ENCODE measurements around the gene TBC1D20.
A peak's percentile ranks its signal among the peaks of the same experiment; 100 is the strongest.
"Not testable (repeated sequence)": the region's sequence is repeated elsewhere in the genome, so short reads cannot be mapped to it uniquely, and the experiment has no call there.

TBC1D20 gene

GRCh38 chr20:462199-462991 lies at the start of gene TBC1D20:
Gene TBC1D20, minus strand, starts transcription at chr20:462533. Its CDS starts 128 bp downstream, at chr20:462405.
- DNase-seq = peak; percentile 89

DNA sequence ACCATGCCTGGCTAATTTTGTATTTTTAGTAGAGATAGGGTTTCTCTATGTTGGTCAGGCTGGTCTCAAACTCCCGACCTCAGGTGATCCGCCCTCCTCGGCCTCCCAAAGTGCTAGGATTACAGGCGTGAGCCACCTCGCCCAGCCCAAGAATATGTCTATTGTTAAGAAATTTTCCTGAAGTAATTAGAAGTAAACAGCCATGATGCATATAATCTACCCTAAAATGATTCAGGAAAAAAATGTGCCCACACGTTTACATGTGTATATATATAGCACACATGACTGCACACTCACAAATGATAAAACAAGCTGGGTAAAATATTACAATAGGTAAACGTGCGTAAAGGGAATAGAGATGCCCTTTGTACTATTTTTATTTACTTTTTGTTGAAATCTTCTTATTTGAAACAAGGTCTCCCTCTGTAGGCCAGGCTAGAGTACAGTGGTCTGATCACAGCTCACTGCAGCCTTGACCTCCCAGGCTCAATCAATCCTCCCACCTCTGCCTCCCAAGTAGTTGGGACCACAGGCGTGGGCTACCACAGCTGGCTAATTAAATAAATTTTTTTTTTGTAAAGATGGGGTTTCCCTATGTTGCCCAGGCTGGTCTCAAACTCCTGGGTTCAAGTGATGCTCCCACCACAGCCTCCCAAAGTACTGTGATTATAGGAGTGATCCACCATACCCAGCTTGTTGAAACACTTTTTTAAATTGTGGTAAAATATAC lies 48.2 kb upstream of the TBC1D20 start:
- not testable (repeated sequence) for DNase-seq

DNA sequence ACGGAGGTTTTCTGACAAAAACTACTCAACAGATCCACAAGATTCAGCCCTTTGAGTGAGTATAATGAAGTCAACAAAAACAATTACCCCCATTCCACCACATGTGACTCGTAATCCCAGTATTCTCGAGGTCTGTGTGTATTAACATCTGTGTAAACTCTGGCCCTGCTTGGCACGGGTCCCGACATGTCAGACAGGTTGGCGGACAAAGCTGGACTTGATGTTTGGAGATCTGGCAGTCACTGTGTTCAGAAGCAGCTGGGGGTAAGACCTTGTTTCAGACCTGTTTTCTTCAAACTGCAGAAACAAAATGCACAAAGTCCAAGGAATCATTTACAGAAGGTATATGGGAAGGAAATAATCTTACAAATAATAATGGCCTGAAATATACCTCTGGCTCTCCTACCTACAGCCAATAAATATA lies 46.0 kb upstream of the TBC1D20 start:
- DNase-seq = not testable (repeated sequence)

DNA sequence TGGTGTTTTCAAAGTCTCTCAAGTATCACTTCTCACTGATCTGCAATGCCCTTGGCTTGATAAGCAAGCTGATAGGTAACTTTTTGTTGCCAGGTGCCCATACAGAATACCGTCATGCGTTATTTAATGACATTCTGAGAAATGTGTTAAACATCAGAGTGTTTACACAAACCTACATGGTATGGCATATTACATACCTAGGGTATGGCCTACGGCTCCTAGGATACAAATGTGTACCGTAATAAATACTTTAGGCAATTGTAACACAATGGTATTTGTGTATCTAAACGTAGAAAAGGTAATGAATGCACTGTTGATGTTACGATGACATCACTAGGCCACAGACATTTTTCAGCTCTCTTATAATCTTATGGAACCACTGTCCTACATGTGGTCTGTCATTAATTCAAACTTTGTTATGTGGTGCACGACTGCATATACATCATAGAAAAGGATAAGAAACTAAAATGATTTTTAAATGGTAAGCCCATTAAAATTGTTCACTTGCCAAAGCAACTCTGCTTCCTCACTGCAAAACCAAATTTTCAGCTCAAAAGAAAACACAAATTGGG lies 45.5 kb upstream of the TBC1D20 start:
- DNase-seq = no peak

DNA sequence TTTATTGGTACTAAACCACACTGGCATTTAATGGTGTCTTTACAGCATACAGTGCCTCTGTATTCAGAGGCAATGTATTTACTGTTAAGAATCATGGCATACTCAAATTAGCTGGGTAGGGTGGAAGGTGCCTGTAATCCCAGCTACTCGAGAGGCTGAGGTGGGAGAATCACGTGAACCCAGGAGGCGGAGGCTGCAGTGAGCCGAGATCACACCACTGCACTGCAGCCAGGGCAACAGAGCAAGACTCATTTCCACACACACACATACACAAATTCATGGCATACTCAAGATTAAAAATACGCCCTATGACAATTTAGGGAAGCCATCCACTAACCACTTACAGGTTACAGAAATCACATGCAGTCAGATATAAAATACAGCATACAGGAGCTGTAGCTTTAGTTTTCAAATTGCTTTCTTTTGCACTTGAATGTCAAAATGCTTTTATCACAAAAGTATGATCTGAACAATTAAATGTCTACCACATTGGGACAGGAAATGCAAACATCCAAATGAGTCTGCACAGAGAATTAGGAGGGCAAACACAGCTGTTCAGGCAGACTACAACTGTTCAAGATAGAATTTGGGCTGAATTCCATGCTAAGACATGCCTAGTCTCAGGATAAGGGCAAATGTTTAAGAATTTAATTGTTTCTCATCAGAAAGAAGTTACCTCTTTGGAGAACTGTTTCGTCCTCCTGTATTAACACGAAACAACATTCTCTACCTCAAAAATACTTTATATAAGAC lies 44.8 kb upstream of the TBC1D20 start:
- DNase-seq = no peak

- DNase-seq = no peak
Observed at GRCh38 chr20:504632-505075, 42.3 kb upstream of the TBC1D20 start.

- DNase-seq = no peak
Observed at GRCh38 chr20:503048-503737, 40.9 kb upstream of the TBC1D20 start.

DNA sequence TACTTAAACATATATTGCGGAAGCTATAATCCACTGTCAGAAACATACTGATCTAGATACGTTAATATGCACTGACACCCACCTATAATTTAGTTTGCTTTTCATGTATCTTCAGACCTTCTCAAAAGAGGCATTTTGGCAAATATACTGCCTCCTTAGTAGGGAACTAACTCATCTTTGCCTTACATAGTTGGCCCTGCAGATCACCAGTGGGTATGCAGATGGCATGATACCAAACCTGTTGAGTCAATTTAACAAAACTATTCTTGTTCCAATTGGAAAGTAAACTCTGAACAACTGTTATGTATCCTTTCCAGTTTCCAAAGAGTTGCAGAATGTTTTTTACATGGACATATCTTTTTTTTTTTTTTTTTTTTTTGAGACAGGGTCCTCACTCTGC lies 35.6 kb upstream of the TBC1D20 start:
- DNase-seq = no peak

DNA sequence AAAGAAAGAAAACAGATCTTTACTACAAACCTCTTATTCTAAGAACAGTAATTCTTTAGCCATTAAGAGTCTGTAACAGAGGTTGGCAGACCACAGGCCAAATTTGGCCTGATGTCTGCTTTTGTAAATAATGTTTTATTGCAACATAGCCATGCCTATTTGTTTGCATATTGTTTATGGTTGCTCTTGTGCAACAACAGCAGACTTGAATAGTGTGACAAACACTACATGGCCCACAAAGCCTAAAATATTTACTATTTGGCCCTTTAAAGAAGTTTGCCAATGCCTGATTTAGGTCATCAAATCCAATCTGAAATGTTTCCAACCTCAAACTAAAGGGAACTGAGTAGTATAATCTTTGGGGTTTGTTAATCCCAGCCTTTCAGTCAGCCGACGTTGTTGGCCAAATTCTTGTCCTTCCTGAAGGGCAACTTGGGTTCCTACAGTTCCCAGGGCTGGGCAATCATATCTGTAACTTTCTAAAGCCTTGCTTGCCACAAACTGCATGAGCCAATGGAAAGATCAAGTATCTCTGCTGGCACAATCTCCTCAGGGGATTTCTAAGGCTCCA lies 33.9 kb upstream of the TBC1D20 start:
- no peak for DNase-seq

DNA sequence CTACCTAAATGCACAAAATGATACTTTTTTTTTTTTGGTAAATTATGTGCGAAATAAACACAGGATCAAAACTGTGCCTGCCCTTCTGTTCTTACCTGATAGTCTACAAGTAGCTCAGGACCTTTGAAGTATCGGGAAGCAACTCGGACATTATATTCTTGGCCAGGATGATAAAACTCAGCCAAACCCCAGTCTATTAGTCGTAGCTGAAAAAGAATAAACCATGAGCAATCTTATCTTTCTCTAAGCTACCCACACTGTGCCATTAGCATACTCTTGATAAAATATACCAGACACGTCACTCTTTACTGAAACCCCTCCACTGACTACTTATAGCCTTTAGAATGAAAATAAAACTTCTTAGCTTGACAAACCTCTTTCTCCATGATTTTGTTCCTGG lies 29.8 kb upstream of the TBC1D20 start:
- DNase-seq = no peak

- DNase-seq = no peak
Observed at GRCh38 chr20:487655-488054, 25.3 kb upstream of the TBC1D20 start.

DNA sequence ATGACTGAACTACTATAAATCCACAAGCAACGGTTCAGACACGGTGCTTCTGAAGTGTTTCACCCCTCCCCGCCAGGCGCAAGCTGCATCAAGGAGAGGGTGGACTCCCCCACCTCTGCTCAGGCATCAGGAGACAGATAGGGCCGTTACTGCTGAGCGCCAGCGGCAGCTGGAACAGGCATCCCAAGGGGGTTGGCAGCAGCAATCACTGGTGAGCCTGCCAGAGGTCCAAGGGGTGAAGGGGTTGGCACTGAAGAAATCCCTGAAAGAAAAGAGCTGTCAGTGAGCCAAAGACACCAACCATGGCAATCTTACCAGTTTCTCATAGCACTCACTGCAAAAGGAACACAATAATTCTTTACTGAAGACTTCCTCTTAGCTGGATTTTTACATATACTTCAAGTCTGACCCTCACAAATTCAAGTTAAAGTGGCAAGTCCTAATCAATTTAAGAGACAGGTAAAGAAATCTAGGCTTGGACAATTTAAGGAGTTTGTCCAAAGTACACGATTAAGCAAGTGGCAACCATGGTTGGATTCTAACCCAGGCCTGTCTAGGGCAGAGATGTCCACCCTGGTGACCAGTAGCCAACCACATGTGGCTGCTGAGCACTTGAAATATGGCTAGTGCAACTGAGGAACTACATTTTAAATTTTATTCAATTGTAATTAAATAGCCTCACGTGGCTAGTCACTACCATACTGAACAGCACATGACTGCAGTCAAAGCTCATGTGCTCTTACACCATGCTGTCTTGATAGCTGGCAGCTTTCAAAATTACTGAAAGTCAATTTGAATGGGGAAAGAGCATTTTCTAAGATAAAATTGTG lies 21.7 kb upstream of the TBC1D20 start:
- no peak for DNase-seq

- no peak for DNase-seq
Observed at GRCh38 chr20:481167-481566, 18.8 kb upstream of the TBC1D20 start.

DNA sequence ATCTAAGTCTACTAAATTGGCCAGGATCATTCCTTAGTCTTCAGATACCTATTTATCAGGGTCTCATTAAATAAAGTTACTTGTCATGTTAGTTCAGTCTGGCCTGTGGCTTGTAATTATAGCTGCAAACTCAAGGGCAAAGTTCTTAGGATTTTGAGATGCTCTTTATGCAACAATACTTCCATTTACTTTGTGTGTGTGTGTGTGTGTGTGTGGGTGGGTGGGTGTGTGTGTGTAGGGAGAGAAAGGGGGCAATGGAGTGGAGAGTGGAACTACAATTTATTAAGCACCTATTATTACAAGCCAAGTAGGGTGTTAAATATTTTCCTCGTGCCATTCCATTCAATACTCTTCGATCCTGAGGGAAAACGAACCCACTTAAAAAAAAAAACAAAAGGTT lies 17.7 kb upstream of the TBC1D20 start:
- DNase-seq = no peak

DNA sequence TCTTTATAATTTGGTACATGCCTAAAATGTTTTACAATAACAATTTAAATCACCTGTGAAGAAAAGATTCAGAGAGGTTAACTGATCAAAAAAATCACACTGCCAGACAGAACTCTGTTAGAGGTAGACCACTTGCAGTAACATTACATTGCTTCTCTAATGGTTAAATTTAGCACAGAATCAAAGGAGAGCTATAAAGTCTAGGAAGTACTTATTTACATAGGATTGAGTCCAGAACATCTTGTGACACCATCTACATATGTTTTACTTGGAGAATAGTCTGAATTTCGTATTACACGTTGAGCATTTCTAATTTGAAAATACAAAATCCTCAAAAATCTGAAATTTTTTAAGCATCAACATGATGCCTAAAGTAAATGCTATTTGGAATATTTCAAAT lies 17.2 kb upstream of the TBC1D20 start:
- DNase-seq = no peak

GRCh38 chr20:478949-479429 lies 16.7 kb upstream of the TBC1D20 start:
- no peak for DNase-seq

- DNase-seq = no peak
Observed at GRCh38 chr20:478010-478948, 15.9 kb upstream of the TBC1D20 start.

DNA sequence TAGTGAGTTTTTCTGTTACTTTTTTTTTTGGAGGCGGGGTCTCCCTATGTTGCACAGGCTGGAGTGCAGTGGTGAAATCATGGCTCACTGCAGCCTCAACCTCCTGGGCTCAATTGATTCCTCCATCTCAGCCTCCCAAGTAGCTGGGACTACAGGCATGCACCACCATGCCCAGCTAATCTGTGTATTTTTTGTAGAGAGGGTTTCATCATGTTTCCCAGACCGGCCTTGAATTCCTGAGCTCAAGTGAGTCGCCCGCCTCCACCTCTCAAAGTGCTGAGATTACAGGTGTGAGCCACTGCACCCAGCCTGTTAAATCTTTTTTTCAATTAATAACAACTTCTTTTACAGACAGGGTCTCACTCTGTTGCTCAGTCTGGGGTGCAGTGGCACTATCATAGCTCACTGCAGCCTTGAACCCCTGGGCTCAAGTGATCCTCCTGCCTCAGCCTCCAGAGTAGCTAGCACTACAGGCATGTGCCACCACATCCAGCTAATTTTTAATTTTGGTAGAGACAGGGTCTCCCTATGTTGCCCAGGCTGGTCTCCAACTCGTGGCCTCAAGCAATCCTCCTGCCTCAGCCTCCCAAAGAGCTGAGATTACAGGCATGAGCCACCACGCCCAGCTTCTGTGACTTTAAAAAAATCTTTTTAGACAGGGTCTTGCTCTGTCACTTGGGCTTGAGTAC lies 14.4 kb upstream of the TBC1D20 start:
- DNase-seq = not testable (repeated sequence)

Data from activated T-cell treated with anti-CD3 and anti-CD28 coated beads, Interleukin-2, amount 50 U/mL, for 1 hour (primary cell).